ENCODE measurements around the gene ZNF304. TPM values are rescaled to one million over a fixed set of nuclear protein-coding genes. Genes with fewer than 3 reads are reported as not detected.
A peak's percentile ranks its signal among the peaks of the same experiment; 100 is the strongest.
"Not testable (repeated sequence)": the region's sequence is repeated elsewhere in the genome, so short reads cannot be mapped to it uniquely, and the experiment has no call there.

ZNF304 gene
- total RNA-seq, 2 experiments from 2014 or later: 3.8 to 4.0 TPM

DNA sequence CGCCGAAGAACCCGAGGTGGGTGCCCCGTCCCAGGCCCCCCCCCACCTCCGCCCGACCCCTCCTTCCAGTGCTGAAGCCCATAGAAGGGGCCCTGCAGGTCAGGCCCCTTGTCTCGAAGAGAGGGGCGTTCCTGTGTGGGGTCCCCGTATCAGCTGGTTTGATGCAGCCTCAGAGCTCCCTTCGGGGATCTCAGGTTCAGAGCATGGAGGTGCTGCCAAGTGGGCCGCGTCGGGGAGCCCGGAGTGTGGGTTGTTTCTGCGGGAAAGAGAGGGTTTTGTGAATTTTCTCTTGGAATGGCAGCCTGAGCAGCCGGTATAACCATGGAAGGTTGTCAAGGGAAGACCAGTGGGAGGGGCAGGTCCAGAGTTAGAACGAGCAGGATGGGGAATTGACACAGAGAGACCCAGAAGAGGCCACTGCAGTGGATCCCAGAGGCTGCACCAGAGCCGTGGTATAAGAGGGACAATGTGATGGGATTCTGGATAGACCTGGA, 12.7 kb downstream of the ZNF304 start:
- Mint-ChIP-seq H3K9me3 (peaks cover 52% of the 10 kb centered on the region), H3K36me3 (peaks cover 41% of the 10 kb centered on the region), H3K4me3 (peak overlapping the region; percentile 85), H3K27me3 (no peaks in the 10 kb centered on the region), H3K27ac (peak overlapping the region; percentile 92), H3K4me1 (ENCODE audit: low read depth) (peaks cover 14% of the 10 kb centered on the region)
- DNase-seq: no peak
- intact Hi-C loops (cut with micrococcal nuclease): loop anchor here (1.0 kb wide), 4 partner anchors 12 to 83 kb away; partner anchors contain the start of genes ZNF304, ZNF460, ZNF543 and ZNF548
- ChIA-PET POLR2A (interaction anchor here (1.7 kb wide), 1 partner anchor 13 kb away, joined by 7 read pairs; the partner anchor contains the start of gene ZNF304), CTCF (no interaction called here)

DNA sequence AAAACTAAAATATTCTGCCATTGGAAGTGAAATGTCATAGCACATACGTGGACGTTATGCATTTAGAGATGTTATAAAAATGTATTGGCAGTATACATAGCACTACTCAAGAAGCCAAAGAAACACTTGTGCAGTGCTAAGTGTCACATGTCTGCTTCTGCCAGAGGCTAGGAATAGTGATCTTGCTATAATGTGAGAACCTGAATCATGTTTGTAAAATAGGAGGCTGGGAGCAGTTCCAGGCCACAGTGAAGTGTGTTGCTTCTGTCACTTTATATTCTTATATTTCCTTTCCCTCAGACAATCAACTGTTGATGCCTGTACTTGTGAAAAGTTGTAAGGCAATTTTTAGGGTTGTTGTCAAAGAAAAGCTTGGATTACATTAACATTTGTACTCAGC, 15.7 kb downstream of the ZNF304 start:
- H3K9me3 Mint-ChIP-seq: peaks cover 40% of the 10 kb centered on the region
- H3K36me3 Mint-ChIP-seq: peaks cover 51% of the 10 kb centered on the region
- DNase-seq: no peak
- H3K27ac Mint-ChIP-seq: no peak overlapping the region
- ChIA-PET POLR2A (no interaction called here), CTCF (no interaction called here)
- peaks cover 14% of the 10 kb centered on the region for H3K4me1 Mint-ChIP-seq (ENCODE audit: low read depth)
- no peaks in the 10 kb centered on the region for H3K27me3 Mint-ChIP-seq
- H3K4me3 Mint-ChIP-seq: no peak overlapping the region
- intact Hi-C loops (cut with micrococcal nuclease): no loop called here

DNA sequence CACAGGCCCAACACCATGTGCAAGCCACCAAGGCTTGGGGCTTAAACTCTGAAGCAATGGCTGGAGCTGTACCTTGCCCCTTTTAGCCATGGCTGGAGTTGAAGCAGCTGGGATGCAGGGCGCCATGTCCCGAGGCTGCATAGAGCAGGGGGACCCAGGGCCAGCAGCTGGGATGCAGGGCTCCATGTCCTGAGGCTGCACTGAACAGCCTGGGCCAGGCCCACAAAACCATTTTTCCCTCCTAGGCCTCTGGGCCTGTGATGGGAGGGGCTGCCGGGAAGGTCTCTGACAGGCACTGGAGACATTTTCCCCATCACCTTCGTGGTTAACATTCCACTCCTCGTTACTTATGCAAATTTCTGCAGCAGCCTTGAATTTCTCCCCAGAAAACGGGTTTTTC, 23.1 kb downstream of the ZNF304 start:
- Mint-ChIP-seq H3K4me3 (no peak overlapping the region), H3K9me3 (peaks cover 61% of the 10 kb centered on the region), H3K27ac (no peak overlapping the region), H3K27me3 (no peaks in the 10 kb centered on the region), H3K4me1 (ENCODE audit: low read depth) (no peaks in the 10 kb centered on the region), H3K36me3 (peaks cover 89% of the 10 kb centered on the region)
- intact Hi-C loops (cut with micrococcal nuclease): no loop called here
- POLR2A ChIA-PET: no interaction called here
- DNase-seq: no peak
- CTCF ChIA-PET: no interaction called here

DNA sequence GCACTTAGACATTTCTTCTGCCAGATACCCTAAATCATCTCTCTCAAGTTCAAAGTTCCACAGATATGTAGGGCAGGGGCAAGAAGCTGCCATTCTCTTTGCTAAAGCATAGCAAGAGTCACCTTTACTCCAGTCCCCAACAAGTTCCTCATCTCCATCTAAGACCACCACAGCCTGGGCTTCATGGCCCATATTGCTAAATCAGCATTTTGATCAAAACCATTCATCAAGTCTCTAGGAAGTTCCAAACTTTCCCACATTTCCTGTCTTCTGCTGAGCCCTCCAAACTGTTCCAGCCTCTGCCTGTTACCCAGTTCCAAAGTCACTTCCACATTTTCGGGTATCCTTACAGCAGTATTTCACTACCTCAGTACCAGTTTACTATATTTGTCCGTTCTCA, 23.6 kb downstream of the ZNF304 start:
- H3K27me3 Mint-ChIP-seq; POLR2A ChIA-PET; DNase-seq; intact Hi-C loops (cut with micrococcal nuclease); H3K4me1 Mint-ChIP-seq (ENCODE audit: low read depth); H3K27ac Mint-ChIP-seq; CTCF ChIA-PET; H3K4me3 Mint-ChIP-seq: not testable (repeated sequence)
- peaks cover 89% of the 10 kb centered on the region for H3K36me3 Mint-ChIP-seq
- peaks cover 63% of the 10 kb centered on the region for H3K9me3 Mint-ChIP-seq

DNA sequence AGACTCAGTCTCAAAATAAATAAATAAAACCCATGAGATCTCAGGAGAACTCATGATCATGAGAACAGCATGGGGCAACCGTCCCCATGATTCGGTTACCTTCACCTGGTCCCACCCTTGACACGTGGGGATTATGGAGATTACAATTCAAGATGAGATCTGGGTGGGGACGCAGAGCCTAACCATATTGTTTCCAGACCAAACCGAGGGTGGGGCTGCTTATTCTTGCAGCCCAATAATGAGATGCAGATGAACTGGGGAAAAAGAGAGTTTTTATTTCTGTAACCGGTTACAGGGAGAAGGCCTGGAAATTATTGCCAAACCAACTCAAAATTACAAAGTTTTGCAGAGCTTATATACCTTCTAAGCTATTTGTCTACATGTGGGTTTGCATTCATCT, 25.1 kb downstream of the ZNF304 start:
- no peaks in the 10 kb centered on the region for H3K27me3 Mint-ChIP-seq
- no peak for DNase-seq
- CTCF ChIA-PET: no interaction called here
- POLR2A ChIA-PET: no interaction called here
- peaks cover 74% of the 10 kb centered on the region for H3K9me3 Mint-ChIP-seq
- no peak overlapping the region for H3K4me3 Mint-ChIP-seq
- H3K27ac Mint-ChIP-seq: no peak overlapping the region
- H3K4me1 Mint-ChIP-seq (ENCODE audit: low read depth): no peaks in the 10 kb centered on the region
- peaks cover 86% of the 10 kb centered on the region for H3K36me3 Mint-ChIP-seq
- intact Hi-C loops (cut with micrococcal nuclease): no loop called here

DNA sequence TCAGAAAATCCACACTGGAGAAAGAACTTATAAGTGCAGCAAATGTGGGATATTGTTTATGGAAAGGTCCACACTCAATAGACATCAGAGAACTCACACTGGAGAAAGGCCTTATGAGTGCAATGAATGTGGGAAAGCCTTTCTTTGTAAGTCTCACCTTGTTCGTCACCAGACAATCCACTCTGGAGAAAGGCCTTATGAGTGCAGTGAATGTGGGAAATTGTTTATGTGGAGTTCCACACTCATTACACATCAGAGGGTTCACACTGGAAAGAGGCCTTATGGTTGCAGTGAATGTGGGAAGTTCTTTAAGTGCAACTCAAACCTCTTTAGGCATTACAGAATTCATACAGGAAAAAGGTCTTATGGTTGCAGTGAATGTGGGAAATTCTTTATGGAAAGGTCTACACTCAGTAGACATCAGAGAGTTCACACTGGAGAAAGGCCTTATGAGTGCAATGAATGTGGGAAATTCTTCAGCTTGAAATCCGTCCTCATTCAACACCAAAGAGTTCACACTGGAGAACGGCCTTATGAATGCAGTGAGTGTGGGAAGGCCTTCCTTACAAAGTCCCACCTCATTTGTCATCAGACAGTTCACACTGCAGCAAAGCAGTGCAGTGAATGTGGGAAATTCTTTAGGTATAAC, 26.6 kb downstream of the ZNF304 start:
- POLR2A ChIA-PET: no interaction called here
- no peak overlapping the region for H3K27ac Mint-ChIP-seq
- intact Hi-C loops (cut with micrococcal nuclease): no loop called here
- CTCF ChIA-PET: no interaction called here
- no peaks in the 10 kb centered on the region for H3K4me1 Mint-ChIP-seq (ENCODE audit: low read depth)
- H3K36me3 Mint-ChIP-seq: peaks cover 72% of the 10 kb centered on the region
- no peak for DNase-seq
- peaks cover 70% of the 10 kb centered on the region for H3K9me3 Mint-ChIP-seq
- H3K27me3 Mint-ChIP-seq: no peaks in the 10 kb centered on the region
- H3K4me3 Mint-ChIP-seq: no peak overlapping the region

DNA sequence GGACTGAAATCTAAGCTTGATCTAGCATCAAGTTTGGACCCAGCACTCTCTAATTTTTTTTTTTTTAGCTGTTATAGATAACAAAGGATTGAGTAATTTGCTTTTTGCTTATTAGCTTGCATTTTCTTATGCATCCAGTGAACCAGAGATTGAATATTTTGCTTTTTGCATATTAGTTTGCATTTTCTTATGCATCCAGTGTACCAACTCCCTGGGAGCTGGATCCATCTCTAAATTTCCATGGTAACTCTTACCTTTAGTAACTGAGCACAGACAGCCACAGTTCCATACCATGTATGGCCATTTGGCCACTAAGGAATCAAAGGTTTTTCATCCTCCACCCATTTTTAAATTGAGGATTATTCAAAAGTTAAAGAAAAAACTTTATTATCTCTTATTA, 29.9 kb downstream of the ZNF304 start:
- intact Hi-C loops (cut with micrococcal nuclease): no loop called here
- Mint-ChIP-seq H3K4me3 (no peak overlapping the region), H3K9me3 (peaks cover 51% of the 10 kb centered on the region), H3K27me3 (no peaks in the 10 kb centered on the region), H3K27ac (no peak overlapping the region), H3K4me1 (ENCODE audit: low read depth) (no peaks in the 10 kb centered on the region), H3K36me3 (peaks cover 49% of the 10 kb centered on the region)
- ChIA-PET POLR2A (no interaction called here), CTCF (no interaction called here)
- DNase-seq: no peak

DNA sequence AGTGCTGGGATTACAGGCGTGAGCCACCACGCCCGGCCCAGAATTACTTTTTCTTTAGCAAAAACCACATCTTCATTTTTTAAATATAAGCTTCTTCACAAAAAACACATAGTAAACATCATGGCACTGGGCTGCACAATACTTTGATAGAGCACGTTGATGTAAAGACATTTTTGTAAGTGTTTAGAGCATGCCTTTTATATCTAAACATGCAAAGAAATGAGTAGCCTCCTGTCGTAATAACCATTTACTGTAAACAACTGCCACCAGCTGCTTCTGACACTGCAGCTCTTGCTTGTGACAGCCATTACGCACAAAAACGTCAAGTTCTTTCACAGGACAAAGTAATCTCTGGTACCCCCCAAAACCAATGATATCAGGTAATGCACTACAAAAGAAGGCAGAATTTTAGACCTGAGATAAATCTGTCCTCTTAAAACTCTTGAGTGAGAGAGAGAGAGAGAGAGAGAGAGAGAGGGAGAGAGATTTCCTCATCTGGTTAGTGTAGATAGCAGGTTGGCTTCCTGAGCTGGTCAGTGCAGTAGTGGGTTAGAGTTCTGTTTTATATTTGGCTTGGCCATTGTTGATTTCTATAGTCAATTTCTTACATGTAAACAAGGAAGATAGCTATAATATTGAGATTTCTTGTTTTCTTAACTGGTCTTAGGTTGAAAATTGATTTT, 31.9 kb downstream of the ZNF304 start:
- no peak for DNase-seq
- H3K27ac Mint-ChIP-seq: no peak overlapping the region
- peaks cover 37% of the 10 kb centered on the region for H3K9me3 Mint-ChIP-seq
- ChIA-PET CTCF (no interaction called here), POLR2A (no interaction called here)
- H3K27me3 Mint-ChIP-seq: no peaks in the 10 kb centered on the region
- peaks cover 30% of the 10 kb centered on the region for H3K36me3 Mint-ChIP-seq
- intact Hi-C loops (cut with micrococcal nuclease): no loop called here
- no peak overlapping the region for H3K4me3 Mint-ChIP-seq
- H3K4me1 Mint-ChIP-seq (ENCODE audit: low read depth): no peaks in the 10 kb centered on the region

DNA sequence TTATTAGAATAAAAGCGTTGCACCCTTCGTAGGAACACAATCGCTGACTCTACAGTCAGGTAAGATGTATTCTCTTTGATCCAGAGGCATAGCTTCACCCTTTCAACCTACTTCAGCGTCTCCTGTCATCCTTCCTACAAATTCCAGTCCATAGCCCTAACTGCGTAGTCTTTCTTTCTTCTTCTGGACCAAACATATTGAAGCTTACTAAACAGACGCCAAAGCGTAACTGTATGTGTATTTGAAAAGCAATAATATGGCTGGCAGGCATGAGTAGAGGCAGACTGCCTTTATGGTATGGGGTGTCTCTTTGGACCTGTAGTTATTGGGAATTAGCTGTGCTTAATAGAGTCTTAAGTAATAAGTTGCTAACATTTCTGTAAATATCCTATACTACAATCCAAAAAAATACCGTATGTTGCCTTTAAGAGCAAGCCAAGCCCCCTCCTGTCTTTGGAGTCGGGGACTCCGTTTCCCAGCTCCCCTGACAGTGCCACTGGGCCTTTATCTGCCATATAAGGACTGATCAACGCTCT, 38.2 kb downstream of the ZNF304 start:
- POLR2A ChIA-PET: interaction anchor here (1.5 kb wide), 1 partner anchor 21 kb away, joined by 3 read pairs; no protein-coding TSS in a partner anchor

DNA sequence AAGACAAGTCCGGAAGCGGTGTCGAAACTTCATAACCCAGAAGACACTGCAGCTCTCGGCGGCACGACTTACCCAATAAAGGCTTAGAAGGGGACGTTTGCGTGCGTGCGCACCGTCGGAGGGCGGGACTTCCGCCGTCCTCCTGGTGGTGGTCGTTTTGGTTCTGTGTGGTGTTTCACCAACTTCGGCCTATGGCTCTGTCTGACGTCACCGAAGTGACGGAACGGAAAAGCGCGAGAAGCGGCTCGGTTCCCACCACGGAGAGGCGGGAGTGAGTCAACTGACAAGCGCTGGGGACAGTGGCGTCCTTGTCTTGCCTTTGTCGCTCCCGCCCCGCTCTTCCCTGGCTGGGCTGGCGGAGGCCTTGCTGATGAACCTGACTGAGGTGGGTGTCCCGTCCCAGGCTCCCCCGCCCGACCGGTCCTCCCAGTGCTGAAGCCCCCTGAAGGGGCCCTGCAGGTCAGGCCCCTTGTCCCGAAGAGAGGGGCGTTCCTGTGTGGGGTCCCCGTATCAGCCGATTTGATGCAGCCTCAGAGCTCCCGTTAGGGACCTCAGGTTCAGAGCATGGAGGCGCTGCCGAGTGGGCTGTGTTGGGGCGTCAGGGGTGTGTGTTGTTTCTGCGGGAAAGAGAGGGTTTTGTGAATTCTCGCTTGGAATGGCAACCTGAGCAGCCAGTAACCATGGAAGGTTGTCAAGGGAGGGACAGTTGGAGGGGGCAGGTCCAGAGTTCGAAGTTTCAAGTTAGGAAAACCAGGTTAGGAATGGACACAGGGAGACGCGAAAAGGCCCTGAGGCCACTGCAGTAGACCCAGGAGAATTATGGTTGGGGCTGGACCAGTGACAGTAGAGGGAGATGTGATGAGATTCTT, 38.9 kb downstream of the ZNF304 start, which contains the start of gene ZNF548:
Gene ZNF548, plus strand, starts transcription at position 125 of the 869 bp plus-strand sequence. Its CDS starts 246 bp downstream, at position 371.
- ChIA-PET CTCF (no interaction called here), POLR2A (interaction anchor here (1.5 kb wide), 1 partner anchor 20 kb away, joined by 3 read pairs; no protein-coding TSS in a partner anchor)
- peaks cover 25% of the 10 kb centered on the region for H3K4me1 Mint-ChIP-seq (ENCODE audit: low read depth)
- peak within 1 kb of the TSS; percentile 94 for H3K27ac Mint-ChIP-seq
- H3K36me3 Mint-ChIP-seq: peaks cover 42% of the 10 kb centered on the region
- H3K27me3 Mint-ChIP-seq: no peaks in the 10 kb centered on the region
- intact Hi-C loops (cut with micrococcal nuclease): loop anchor here (1.0 kb wide), 7 partner anchors 21 to 189 kb away; partner anchors contain the start of genes TRAPPC2B, ZNF17, ZNF304 and ZNF460
- peak; percentile 97 for DNase-seq
- peak within 1 kb of the TSS; percentile 96 for H3K4me3 Mint-ChIP-seq
- H3K9me3 Mint-ChIP-seq: peaks cover 17% of the 10 kb centered on the region

More for the DNA sequence above, 38.2 kb downstream of the ZNF304 start:
- DNase-seq: no peak
- H3K27me3 Mint-ChIP-seq: no peaks in the 10 kb centered on the region
- peaks cover 35% of the 10 kb centered on the region for H3K36me3 Mint-ChIP-seq
- peak overlapping the region; percentile 96 for H3K4me3 Mint-ChIP-seq
- CTCF ChIA-PET: no interaction called here
- H3K4me1 Mint-ChIP-seq (ENCODE audit: low read depth): peaks cover 25% of the 10 kb centered on the region
- intact Hi-C loops (cut with micrococcal nuclease): loop anchor here (1.0 kb wide), 7 partner anchors 22 to 190 kb away; partner anchors contain the start of genes TRAPPC2B, ZNF17, ZNF304 and ZNF460
- peaks cover 12% of the 10 kb centered on the region for H3K9me3 Mint-ChIP-seq
- peak overlapping the region; percentile 94 for H3K27ac Mint-ChIP-seq

DNA sequence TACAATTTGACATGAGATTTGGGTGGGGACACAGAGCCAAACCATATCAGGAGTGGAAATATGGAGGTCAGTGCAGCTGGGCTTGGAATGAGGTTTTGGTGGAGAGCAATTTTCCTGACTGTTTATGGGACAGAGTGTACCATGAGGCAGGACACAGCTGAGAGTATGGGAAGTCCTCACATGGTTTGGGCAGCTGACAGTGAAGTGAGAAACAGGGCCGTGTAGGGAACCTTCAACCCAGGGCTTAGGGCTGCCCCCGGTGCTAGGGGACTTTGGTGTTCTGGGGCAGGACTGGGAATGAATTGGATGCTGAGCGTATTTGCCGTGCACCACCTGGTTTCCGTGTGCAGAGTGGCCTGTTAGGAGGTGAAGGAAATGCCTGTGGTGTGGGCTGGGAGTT, 44.6 kb downstream of the ZNF304 start:
- peaks cover 78% of the 10 kb centered on the region for H3K36me3 Mint-ChIP-seq
- ChIA-PET POLR2A (no interaction called here), CTCF (no interaction called here)
- peaks cover 9% of the 10 kb centered on the region for H3K4me1 Mint-ChIP-seq (ENCODE audit: low read depth)
- no peak overlapping the region for H3K4me3 Mint-ChIP-seq
- intact Hi-C loops (cut with micrococcal nuclease): no loop called here
- no peak for DNase-seq
- H3K9me3 Mint-ChIP-seq: peaks cover 58% of the 10 kb centered on the region
- no peak overlapping the region for H3K27ac Mint-ChIP-seq
- H3K27me3 Mint-ChIP-seq: no peaks in the 10 kb centered on the region

DNA sequence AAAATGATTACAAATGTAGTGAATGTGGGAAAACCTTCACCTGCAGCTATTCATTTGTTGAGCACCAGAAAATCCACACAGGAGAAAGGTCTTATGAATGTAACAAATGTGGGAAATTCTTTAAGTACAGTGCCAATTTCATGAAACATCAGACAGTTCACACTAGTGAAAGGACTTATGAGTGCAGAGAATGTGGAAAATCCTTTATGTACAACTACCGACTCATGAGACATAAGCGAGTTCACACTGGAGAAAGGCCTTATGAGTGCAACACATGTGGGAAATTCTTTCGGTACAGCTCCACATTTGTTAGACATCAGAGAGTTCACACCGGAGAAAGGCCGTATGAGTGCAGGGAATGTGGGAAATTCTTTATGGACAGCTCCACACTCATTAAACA, 47.8 kb downstream of the ZNF304 start:
- Mint-ChIP-seq H3K36me3 (peaks cover 68% of the 10 kb centered on the region), H3K27ac (no peak overlapping the region), H3K4me3 (no peak overlapping the region), H3K27me3 (no peaks in the 10 kb centered on the region), H3K9me3 (peaks cover 77% of the 10 kb centered on the region), H3K4me1 (ENCODE audit: low read depth) (peaks cover 4% of the 10 kb centered on the region)
- ChIA-PET CTCF (no interaction called here), POLR2A (no interaction called here)
- DNase-seq: no peak
- intact Hi-C loops (cut with micrococcal nuclease): no loop called here
